OCI-M2 (cell line): ENCODE measurements around the gene UQCRFS1.

Source experiments
- DNase-seq: peaks from one replicate; lab custom pipeline; 2025; ENCODE audit not compliant: unreplicated experiment; lab: John Stamatoyannopoulos, UW

Gene UQCRFS1

DNA sequence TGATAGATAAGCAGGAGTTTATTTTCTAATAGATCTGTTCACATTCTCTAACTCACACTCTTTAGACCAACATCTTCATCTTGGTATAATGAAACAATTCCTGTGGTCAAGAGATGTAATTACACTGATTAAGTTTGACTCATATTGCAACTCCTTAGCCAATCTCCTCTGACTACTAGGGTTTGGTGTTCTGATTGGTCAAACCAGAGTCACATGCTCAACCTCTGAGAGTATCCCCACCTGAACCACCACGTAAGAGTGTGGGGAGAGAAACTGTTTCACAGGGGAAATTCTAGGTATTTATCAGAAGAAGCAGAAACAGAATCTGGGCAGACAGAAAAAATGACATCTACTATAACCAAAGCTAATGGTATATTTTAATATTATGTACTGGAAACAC is 42.4 kb downstream of the UQCRFS1 start:
- DNase-seq = no peak

DNA sequence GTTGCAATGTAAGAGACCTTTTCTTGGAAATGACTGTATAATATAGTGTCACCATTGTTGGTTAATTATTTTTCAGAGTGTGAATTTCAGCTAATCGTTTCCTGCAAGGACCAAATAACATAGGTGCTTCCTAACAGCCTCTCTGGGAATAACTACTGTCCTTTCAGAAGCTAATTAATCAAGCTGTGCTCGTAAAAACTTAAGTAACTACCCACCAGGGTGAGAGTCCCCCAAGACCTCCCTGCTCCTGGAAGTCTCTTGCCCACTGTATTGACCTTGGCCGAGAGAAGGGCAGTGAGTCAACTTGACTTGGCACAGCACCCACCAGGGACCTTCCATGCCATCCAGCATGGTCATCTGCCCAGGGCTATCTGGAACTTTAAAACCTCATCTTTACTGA is 50.3 kb downstream of the UQCRFS1 start:
- no peak for DNase-seq

DNA sequence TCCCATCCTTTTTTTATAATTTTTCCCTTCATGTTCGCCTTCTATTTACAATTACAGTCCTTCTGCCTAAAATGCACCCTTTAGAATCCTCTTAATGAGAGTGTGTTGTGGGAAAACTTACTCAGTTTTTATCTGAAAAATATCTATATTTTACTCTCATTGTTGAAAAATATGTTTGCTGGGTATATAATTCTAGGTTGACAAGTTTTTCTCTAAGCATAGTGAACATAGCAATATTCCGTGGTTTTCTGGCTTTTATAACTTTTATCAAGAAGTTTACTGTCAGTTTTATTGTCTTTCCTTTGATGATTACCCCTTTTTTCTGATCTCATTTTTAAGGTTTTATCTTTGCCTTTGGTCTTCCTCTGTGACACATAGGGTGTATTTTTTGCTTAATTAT is 57.3 kb downstream of the UQCRFS1 start:
- DNase-seq = no peak
